Neural crest cell (in vitro differentiated cells): ENCODE data around the gene BCL3. TPM values are rescaled to one million over a fixed set of nuclear protein-coding genes. Genes with fewer than 3 reads are reported as not detected.

Experiments used
- DNase-seq: peaks from one replicate; pipeline ENCODE4 v3.0.0; 2021; ENCODE audit warnings: low read depth, mixed read lengths, low spot score
- H3K27ac Mint-ChIP-seq: one replicate; pipeline ENCODE4 v1.8.0; 2021; ENCODE audit warnings: mild to moderate bottlenecking, mixed read lengths; ENCODE audit not compliant: unreplicated experiment
- H3K27me3 Mint-ChIP-seq: 2 replicates; pipeline ENCODE4 v1.8.0; 2021; ENCODE audit warnings: low read depth, mild to moderate bottlenecking, mixed read lengths
- H3K36me3 Mint-ChIP-seq: 2 replicates; pipeline ENCODE4 v1.8.0; 2021; ENCODE audit warnings: low read depth, mild to moderate bottlenecking, mixed read lengths
- H3K4me1 Mint-ChIP-seq: 2 replicates; pipeline ENCODE4 v1.8.0; 2021; ENCODE audit warnings: mixed read lengths
- H3K4me3 Mint-ChIP-seq: one replicate; pipeline ENCODE4 v1.8.0; 2021; ENCODE audit warnings: mild to moderate bottlenecking, mixed read lengths
- H3K9me3 Mint-ChIP-seq: 2 replicates; pipeline ENCODE4 v1.8.0; 2021; ENCODE audit warnings: mixed read lengths
- CTCF ChIP-seq: fragments of 200-600 bp; sonication (generic); conservative IDR thresholded peaks from 2 replicates; pipeline ENCODE4 v1.5.0; 2021; ENCODE audit warnings: antibody characterized with exemption, mild to moderate bottlenecking
- total RNA-seq: library from RNA; stranded (reverse); gene quantifications from 2 replicates; pipeline ENCODE4 v1.2.1, GENCODE V29; 2021

The BCL3 gene
- total RNA-seq, 1 donor from 2014 or later: 2.2 TPM

- peak; percentile 75 for DNase-seq
- no peak overlapping the region for H3K4me3 Mint-ChIP-seq
- TF ChIP-seq CTCF: peak; percentile 98
- H3K27ac Mint-ChIP-seq: no peak overlapping the region
- H3K27me3 Mint-ChIP-seq: peaks cover 2% of the 10 kb centered on the region
- H3K9me3 Mint-ChIP-seq: no peaks in the 10 kb centered on the region
- peaks cover 4% of the 10 kb centered on the region for H3K4me1 Mint-ChIP-seq
- H3K36me3 Mint-ChIP-seq: no peaks in the 10 kb centered on the region
These were observed 24.6 kb upstream of the BCL3 start for GRCh38 chr19:44723952-44724319.

- TF ChIP-seq CTCF: no peak
- Mint-ChIP-seq H3K4me3 (no peak overlapping the region), H3K27me3 (peaks cover 2% of the 10 kb centered on the region), H3K27ac (no peak overlapping the region), H3K4me1 (no peaks in the 10 kb centered on the region), H3K9me3 (no peaks in the 10 kb centered on the region), H3K36me3 (no peaks in the 10 kb centered on the region)
- no peak for DNase-seq
These were observed 23.3 kb upstream of the BCL3 start for GRCh38 chr19:44725251-44725650.

- no peaks in the 10 kb centered on the region for H3K4me1 Mint-ChIP-seq
- no peak for DNase-seq
- no peaks in the 10 kb centered on the region for H3K36me3 Mint-ChIP-seq
- H3K4me3 Mint-ChIP-seq: no peak overlapping the region
- peaks cover 2% of the 10 kb centered on the region for H3K27me3 Mint-ChIP-seq
- H3K27ac Mint-ChIP-seq: no peak overlapping the region
- no peak for TF ChIP-seq CTCF
- no peaks in the 10 kb centered on the region for H3K9me3 Mint-ChIP-seq
These were observed 22.8 kb upstream of the BCL3 start for GRCh38 chr19:44725684-44726083.

- Mint-ChIP-seq H3K9me3 (no peaks in the 10 kb centered on the region), H3K4me1 (no peaks in the 10 kb centered on the region), H3K27ac (no peak overlapping the region), H3K27me3 (peaks cover 2% of the 10 kb centered on the region), H3K4me3 (no peak overlapping the region), H3K36me3 (no peaks in the 10 kb centered on the region)
- TF ChIP-seq CTCF: no peak
- DNase-seq: no peak
These were observed 22.0 kb upstream of the BCL3 start for GRCh38 chr19:44726465-44726864.

- no peaks in the 10 kb centered on the region for H3K36me3 Mint-ChIP-seq
- H3K4me1 Mint-ChIP-seq: no peaks in the 10 kb centered on the region
- DNase-seq: no peak
- H3K27ac Mint-ChIP-seq: no peak overlapping the region
- no peak overlapping the region for H3K4me3 Mint-ChIP-seq
- TF ChIP-seq CTCF: no peak
- peaks cover 5% of the 10 kb centered on the region for H3K27me3 Mint-ChIP-seq
- H3K9me3 Mint-ChIP-seq: no peaks in the 10 kb centered on the region
These were observed 20.3 kb upstream of the BCL3 start for GRCh38 chr19:44728178-44728577.

GRCh38 chr19:44729516-44730033 is 18.9 kb upstream of the BCL3 start:
- no peak overlapping the region for H3K4me3 Mint-ChIP-seq
- H3K27ac Mint-ChIP-seq: no peak overlapping the region
- TF ChIP-seq CTCF: no peak
- H3K9me3 Mint-ChIP-seq: no peaks in the 10 kb centered on the region
- no peak for DNase-seq
- no peaks in the 10 kb centered on the region for H3K4me1 Mint-ChIP-seq
- H3K36me3 Mint-ChIP-seq: no peaks in the 10 kb centered on the region
- peaks cover 7% of the 10 kb centered on the region for H3K27me3 Mint-ChIP-seq
